HG02610 (cell line): Measurements from ENCODE around the gene RBFA.

Source experiments
- ATAC-seq: cut with Tn5 transposase; IDR thresholded peaks from one replicate; pipeline ENCODE4 v1.9.1; 2021; ENCODE audit warnings: mild to moderate bottlenecking, moderate library complexity; ENCODE audit not compliant: unreplicated experiment

RBFA gene

GRCh38 chr18:80070825-80071224 lies 36.6 kb downstream of the RBFA start:
- no peak for ATAC-seq

- no peak for ATAC-seq
These were observed 39.9 kb downstream of the RBFA start for GRCh38 chr18:80074183-80074582.

- no peak for ATAC-seq
These were observed 40.5 kb downstream of the RBFA start for GRCh38 chr18:80074697-80075096.

- no peak for ATAC-seq
These were observed 41.7 kb downstream of the RBFA start for GRCh38 chr18:80075940-80076339.

GRCh38 chr18:80076379-80076778 lies 42.1 kb downstream of the RBFA start:
- ATAC-seq, result no peak

GRCh38 chr18:80077873-80078272 lies 43.6 kb downstream of the RBFA start:
- no peak for ATAC-seq
